ENCODE measurements around the gene MEDAG.

The MEDAG gene

GRCh38 chr13:30918662-30919405 lies 12.8 kb downstream of the MEDAG start (continued):
- no peak for TF ChIP-seq ZNF398 (tag by site-specific recombination; IDR thresholded peaks at IDR 0.05)

- CTCF ChIA-PET = interaction anchor here (1.9 kb wide), 1 partner anchor 28 kb away, joined by 4 read pairs; no protein-coding TSS in a partner anchor
- no peak for TF ChIP-seq ZBTB11 (tag by site-specific recombination; conservative IDR thresholded peaks at IDR 0.05; ENCODE audit: low read depth)
- no peak for TF ChIP-seq ZNF529 (tag by site-specific recombination; IDR thresholded peaks at IDR 0.05; ENCODE audit: insufficient replicate concordance)
- no peaks in the 10 kb centered on the region for H3K4me1 ChIP-seq (ENCODE audit: control insufficient read depth, insufficient read depth, low read length)
- no peaks in the 10 kb centered on the region for H3K9me3 ChIP-seq (ENCODE audit: control insufficient read depth, insufficient read depth, low read depth, low read length)
- POLR2A ChIA-PET = no interaction called here
- H3K36me3 ChIP-seq (ENCODE audit: control insufficient read depth in 2 of 2, insufficient read depth in 1 of 2, low read length in 2 of 2) = no peaks in the 10 kb centered on the region
- H3K4me3 ChIP-seq (ENCODE audit: low read depth, low read length) = no peak overlapping the region
- H3K27ac ChIP-seq (ENCODE audit: extremely low read depth, low read depth, low read length) = no peak overlapping the region
Observed at GRCh38 chr13:30920162-30920909, 14.3 kb downstream of the MEDAG start.

GRCh38 chr13:30923418-30923817 lies 17.3 kb downstream of the MEDAG start:
- H3K4me3 ChIP-seq (ENCODE audit: low read depth, low read length) = no peak overlapping the region
- no peaks in the 10 kb centered on the region for H3K4me1 ChIP-seq (ENCODE audit: control insufficient read depth, insufficient read depth, low read length)
- no peaks in the 10 kb centered on the region for H3K9me3 ChIP-seq (ENCODE audit: control insufficient read depth, insufficient read depth, low read depth, low read length)
- no peak overlapping the region for H3K27ac ChIP-seq (ENCODE audit: extremely low read depth, low read depth, low read length)
- ChIA-PET CTCF (interaction anchor here (0.6 kb wide), 1 partner anchor 26 kb away, joined by 3 read pairs; no protein-coding TSS in a partner anchor), POLR2A (no interaction called here)
- H3K36me3 ChIP-seq (ENCODE audit: control insufficient read depth in 2 of 2, insufficient read depth in 1 of 2, low read length in 2 of 2) = no peaks in the 10 kb centered on the region
- TF ChIP-seq OSR2 (tag by site-specific recombination; IDR thresholded peaks at IDR 0.05) = no peak
- TF ChIP-seq ZNF76 (tag by site-specific recombination; IDR thresholded peaks at IDR 0.05; ENCODE audit: borderline replicate concordance, low read depth) = no peak
- TF ChIP-seq KLF16 (tag by site-specific recombination; IDR thresholded peaks at IDR 0.05) = no peak
- no peak for TF ChIP-seq ZSCAN30 (tag by site-specific recombination; IDR thresholded peaks at IDR 0.05)
- no peak for TF ChIP-seq ZBTB26 (tag by site-specific recombination; optimal IDR thresholded peaks at IDR 0.05)
- no peak for TF ChIP-seq SCRT1 (tag by site-specific recombination; IDR thresholded peaks at IDR 0.05; ENCODE audit: borderline replicate concordance)
- TF ChIP-seq ZNF16 (tag by site-specific recombination; IDR thresholded peaks at IDR 0.05; ENCODE audit: low read depth) = no peak
- TF ChIP-seq ZNF26 (tag by site-specific recombination; IDR thresholded peaks at IDR 0.05) = no peak
- TF ChIP-seq ZNF449 (tag by site-specific recombination; IDR thresholded peaks at IDR 0.05) = no peak
- no peak for TF ChIP-seq ZNF433 (tag by site-specific recombination; IDR thresholded peaks at IDR 0.05; ENCODE audit: low read depth)
- TF ChIP-seq ZNF510 (tag by site-specific recombination; IDR thresholded peaks at IDR 0.05; ENCODE audit: insufficient replicate concordance) = no peak
- TF ChIP-seq ZNF626 (tag by site-specific recombination; IDR thresholded peaks at IDR 0.05) = no peak
- no peak for TF ChIP-seq AEBP2 (tag by site-specific recombination; IDR thresholded peaks at IDR 0.05; ENCODE audit: borderline replicate concordance)
